ENCODE measurements around the gene TSPO. TPM values are rescaled to one million over a fixed set of nuclear protein-coding genes. Genes with fewer than 3 reads are reported as not detected.

The TSPO gene
- total RNA-seq, 2 experiments from 2014 or later: 131 to 143 TPM

DNA sequence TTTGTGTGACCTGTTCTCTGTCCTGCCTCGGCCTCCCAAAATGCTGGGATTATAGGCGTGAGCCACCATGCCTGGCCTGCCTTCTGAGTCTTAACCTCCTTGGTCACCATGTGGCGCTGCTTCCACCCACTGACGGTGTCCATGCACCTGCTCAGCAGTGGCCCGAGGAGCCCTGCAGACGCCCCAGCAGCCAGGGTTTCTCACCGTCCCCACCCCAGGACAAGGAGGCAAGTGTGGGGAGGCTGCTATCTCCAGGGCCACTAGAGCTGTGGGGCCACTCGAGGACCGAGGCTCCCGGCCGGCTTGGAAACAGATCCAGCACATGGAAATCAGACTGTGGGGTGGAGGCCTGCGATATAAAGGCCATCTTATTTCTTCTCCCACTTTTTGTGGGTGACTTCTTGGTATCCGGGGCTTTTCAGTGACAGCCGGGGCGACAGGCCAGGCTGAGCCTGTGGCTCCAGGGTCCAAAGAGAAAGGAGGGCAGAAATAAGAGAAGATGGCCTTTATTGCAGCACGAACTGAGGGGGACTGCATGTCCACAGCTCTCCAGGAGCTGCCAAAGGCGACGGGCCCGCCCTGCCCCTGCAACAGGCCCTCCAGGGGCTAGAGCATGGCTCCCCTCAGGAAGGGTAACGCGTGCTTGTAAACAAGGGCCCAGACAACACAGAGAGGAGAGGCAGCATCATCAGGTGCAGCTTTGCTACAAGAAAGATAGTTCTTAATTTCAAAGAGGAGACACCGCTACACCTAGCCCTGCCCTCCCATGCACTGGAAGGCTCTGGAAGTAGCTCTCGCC lies 15.0 kb downstream of the TSPO start:
- H3K4me1 Mint-ChIP-seq (ENCODE audit: low read depth): no peaks in the 10 kb centered on the region
- peaks cover 7% of the 10 kb centered on the region for H3K36me3 Mint-ChIP-seq
- no peaks in the 10 kb centered on the region for H3K27me3 Mint-ChIP-seq
- POLR2A ChIA-PET: no interaction called here
- H3K9me3 Mint-ChIP-seq: no peaks in the 10 kb centered on the region
- CTCF ChIA-PET: no interaction called here
- H3K27ac Mint-ChIP-seq: no peak overlapping the region
- no peak for DNase-seq
- intact Hi-C loops (cut with micrococcal nuclease): no loop called here
- H3K4me3 Mint-ChIP-seq: no peak overlapping the region

DNA sequence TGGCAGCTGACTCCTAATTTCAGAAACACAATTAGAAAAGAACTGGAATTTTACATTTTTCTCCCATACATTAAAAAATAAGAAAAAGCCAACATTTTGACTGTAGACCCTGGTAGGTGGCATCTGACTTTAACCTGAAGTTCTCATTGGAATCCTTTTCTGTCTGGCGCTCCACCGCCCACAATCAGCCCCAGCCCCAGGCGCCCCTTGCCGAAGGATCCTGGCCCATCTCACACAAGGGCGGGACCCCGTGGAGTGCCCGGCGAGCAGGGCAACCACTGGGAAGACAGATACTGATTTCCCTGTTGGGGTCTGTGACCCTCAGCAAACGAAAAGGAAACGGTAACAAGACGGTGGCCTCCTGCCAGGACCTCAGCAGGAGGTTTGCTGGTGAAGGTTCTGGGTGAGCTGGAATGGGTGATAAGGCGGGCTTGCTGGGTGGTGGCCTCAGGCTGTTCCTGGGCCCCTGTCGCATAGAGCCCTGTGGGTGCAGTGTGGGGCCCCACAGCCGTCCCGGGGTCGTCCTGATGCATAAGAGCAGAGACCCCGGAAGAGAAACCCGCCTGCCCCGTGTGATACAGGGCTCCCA lies 15.7 kb downstream of the TSPO start:
- no peaks in the 10 kb centered on the region for H3K27me3 Mint-ChIP-seq
- H3K27ac Mint-ChIP-seq: no peak overlapping the region
- intact Hi-C loops (cut with micrococcal nuclease): no loop called here
- no peak overlapping the region for H3K4me3 Mint-ChIP-seq
- POLR2A ChIA-PET: no interaction called here
- CTCF ChIA-PET: no interaction called here
- H3K36me3 Mint-ChIP-seq: peaks cover 8% of the 10 kb centered on the region
- H3K9me3 Mint-ChIP-seq: no peaks in the 10 kb centered on the region
- no peak for DNase-seq
- no peaks in the 10 kb centered on the region for H3K4me1 Mint-ChIP-seq (ENCODE audit: low read depth)

DNA sequence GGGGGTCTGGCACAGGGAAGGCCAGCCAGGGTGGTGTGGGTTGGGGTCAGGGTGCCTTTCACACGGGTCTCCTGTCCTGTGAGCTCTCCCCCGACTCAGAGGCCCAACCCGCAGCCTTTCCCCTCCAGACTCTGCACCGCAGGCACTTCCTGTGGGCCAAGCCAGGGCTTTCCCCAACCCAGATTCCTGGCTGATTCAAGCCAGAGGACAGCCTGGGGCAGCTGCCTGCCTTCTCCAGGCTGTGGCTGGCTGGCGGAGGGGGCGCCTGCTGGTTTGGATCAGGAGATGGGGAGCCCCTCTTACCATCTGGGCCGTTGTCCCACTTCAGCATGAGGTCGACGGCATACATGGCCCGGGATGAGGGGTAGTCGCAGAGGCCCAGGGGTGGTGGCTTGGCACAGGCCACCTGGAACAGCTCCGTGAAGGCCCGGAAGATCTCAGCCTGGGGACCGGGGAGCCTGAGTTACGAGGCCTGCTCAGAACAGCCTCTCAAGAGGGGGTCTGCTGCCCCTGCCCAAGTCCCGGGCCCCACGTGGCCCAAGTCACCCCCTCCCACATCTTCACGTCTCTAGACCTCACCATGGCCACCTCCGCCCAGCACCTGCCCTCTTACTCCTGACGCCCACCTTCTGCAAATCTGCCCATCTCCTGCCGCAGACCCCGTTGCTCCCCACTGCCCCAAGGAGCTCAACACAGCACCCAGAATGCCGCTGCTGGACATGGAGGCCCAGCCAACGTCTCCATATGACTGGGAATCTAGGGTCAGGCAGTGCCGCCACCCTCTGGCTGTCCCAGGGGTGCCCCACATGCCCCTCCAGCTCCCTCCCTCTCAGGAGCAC lies 17.3 kb downstream of the TSPO start:
- CTCF ChIA-PET: no interaction called here
- peaks cover 16% of the 10 kb centered on the region for H3K36me3 Mint-ChIP-seq
- POLR2A ChIA-PET: no interaction called here

GRCh38 chr22:43169310-43170130 lies 18.2 kb downstream of the TSPO start:
- Mint-ChIP-seq H3K4me1 (ENCODE audit: low read depth) (no peaks in the 10 kb centered on the region), H3K27me3 (no peaks in the 10 kb centered on the region), H3K36me3 (peaks cover 16% of the 10 kb centered on the region), H3K4me3 (no peak overlapping the region), H3K27ac (no peak overlapping the region), H3K9me3 (no peaks in the 10 kb centered on the region)
- POLR2A ChIA-PET: interaction anchor here (0.6 kb wide), 1 partner anchor 22 kb away, joined by 4 read pairs; no protein-coding TSS in a partner anchor
- intact Hi-C loops (cut with micrococcal nuclease): no loop called here
- CTCF ChIA-PET: no interaction called here
- DNase-seq: no peak

More for the DNA sequence above, 17.3 kb downstream of the TSPO start:
- intact Hi-C loops (cut with micrococcal nuclease): no loop called here
- no peaks in the 10 kb centered on the region for H3K27me3 Mint-ChIP-seq
- H3K9me3 Mint-ChIP-seq: no peaks in the 10 kb centered on the region
- no peak for DNase-seq
- no peak overlapping the region for H3K4me3 Mint-ChIP-seq
- no peak overlapping the region for H3K27ac Mint-ChIP-seq
- H3K4me1 Mint-ChIP-seq (ENCODE audit: low read depth): no peaks in the 10 kb centered on the region

GRCh38 chr22:43170131-43170480 lies 18.7 kb downstream of the TSPO start:
- ChIA-PET POLR2A (interaction anchor here (0.6 kb wide), 1 partner anchor 22 kb away, joined by 4 read pairs; no protein-coding TSS in a partner anchor), CTCF (no interaction called here)
- Mint-ChIP-seq H3K4me3 (no peak overlapping the region), H3K27me3 (no peaks in the 10 kb centered on the region), H3K27ac (no peak overlapping the region), H3K9me3 (no peaks in the 10 kb centered on the region), H3K36me3 (peaks cover 16% of the 10 kb centered on the region), H3K4me1 (ENCODE audit: low read depth) (no peaks in the 10 kb centered on the region)
- intact Hi-C loops (cut with micrococcal nuclease): no loop called here
- DNase-seq: no peak

DNA sequence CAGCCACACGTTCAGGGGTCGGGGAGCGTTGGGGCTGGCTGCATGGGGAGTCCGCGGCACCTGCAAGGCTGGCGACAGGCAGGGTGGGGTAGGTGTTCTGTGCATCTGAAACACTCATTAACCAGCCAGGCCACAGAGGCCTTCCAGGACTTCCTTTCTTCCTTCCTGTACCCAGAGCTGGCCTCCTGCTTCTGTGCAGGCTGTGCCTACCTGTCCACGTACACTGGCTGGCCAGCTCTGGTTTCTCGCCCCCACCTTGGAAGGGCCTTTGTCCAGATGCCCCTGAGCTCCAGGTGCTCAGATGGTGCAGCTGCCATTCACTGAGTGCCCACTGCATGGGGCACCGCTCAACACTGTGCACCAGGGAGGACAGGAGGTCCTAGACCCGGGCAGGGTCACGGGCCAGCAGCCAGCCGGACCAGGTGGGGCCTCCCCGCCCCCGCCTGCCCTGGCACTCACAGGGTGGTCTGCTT lies 19.7 kb downstream of the TSPO start:
- Mint-ChIP-seq H3K4me1 (ENCODE audit: low read depth) (no peaks in the 10 kb centered on the region), H3K27ac (no peak overlapping the region), H3K36me3 (peaks cover 20% of the 10 kb centered on the region), H3K27me3 (no peaks in the 10 kb centered on the region), H3K9me3 (no peaks in the 10 kb centered on the region), H3K4me3 (no peak overlapping the region)
- DNase-seq: no peak
- ChIA-PET POLR2A (no interaction called here), CTCF (no interaction called here)
- intact Hi-C loops (cut with micrococcal nuclease): no loop called here

DNA sequence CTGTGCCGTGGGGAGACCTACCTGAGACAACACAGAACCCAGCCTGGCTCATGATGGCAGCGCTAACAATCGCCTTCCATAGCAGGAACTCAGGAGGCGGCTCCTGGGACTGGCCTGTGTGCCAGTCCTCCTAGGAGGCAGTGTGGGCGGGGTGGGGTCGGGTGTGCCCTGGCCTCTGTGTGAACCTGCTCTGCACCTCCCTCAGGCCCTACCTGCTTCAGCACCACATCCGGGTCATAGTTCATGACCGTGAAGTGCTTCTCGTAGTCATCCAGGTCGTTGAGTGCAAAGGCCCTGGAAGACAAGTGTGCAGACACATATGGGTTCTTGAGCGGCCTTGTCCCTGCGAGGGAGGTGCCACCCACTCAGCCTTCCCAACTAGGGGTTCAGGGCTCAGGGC lies 20.2 kb downstream of the TSPO start:
- Mint-ChIP-seq H3K4me1 (ENCODE audit: low read depth) (no peaks in the 10 kb centered on the region), H3K36me3 (peaks cover 23% of the 10 kb centered on the region), H3K27ac (no peak overlapping the region), H3K9me3 (no peaks in the 10 kb centered on the region), H3K27me3 (no peaks in the 10 kb centered on the region), H3K4me3 (no peak overlapping the region)
- intact Hi-C loops (cut with micrococcal nuclease): no loop called here
- ChIA-PET POLR2A (no interaction called here), CTCF (no interaction called here)
- no peak for DNase-seq

- CTCF ChIA-PET: interaction anchor here (1.1 kb wide), 1 partner anchor 13 kb away, joined by 3 read pairs; no protein-coding TSS in a partner anchor
- H3K27ac Mint-ChIP-seq: no peak overlapping the region
- H3K9me3 Mint-ChIP-seq: no peaks in the 10 kb centered on the region
- H3K27me3 Mint-ChIP-seq: no peaks in the 10 kb centered on the region
- POLR2A ChIA-PET: no interaction called here
- no peak overlapping the region for H3K4me3 Mint-ChIP-seq
- peaks cover 23% of the 10 kb centered on the region for H3K36me3 Mint-ChIP-seq
- intact Hi-C loops (cut with micrococcal nuclease): no loop called here
- DNase-seq: no peak
- H3K4me1 Mint-ChIP-seq (ENCODE audit: low read depth): no peaks in the 10 kb centered on the region
Measured at GRCh38 chr22:43172191-43172590, 20.8 kb downstream of the TSPO start.

DNA sequence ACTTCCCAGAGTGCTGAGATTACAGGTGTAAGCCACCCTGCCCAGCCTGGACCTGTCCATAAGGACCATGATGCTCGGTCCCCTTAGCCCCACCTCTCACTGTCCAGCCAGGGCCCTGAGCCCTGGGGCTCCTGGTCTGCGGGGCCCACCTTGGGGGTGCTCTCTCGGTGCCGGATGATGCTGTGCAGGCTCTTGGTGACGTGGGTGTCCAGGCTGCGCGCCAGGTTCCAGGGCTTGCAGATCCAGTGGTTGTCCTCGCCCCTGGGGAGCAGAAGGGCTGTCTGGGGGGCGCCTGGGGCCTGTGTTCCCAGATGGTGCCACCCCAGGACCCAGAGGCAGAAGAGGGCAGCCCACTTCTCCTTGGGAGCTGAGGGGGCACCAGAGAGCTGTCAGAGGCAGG lies 22.2 kb downstream of the TSPO start:
- no peaks in the 10 kb centered on the region for H3K4me1 Mint-ChIP-seq (ENCODE audit: low read depth)
- no peak for DNase-seq
- CTCF ChIA-PET: no interaction called here
- no peak overlapping the region for H3K4me3 Mint-ChIP-seq
- H3K27me3 Mint-ChIP-seq: no peaks in the 10 kb centered on the region
- peaks cover 25% of the 10 kb centered on the region for H3K36me3 Mint-ChIP-seq
- peaks cover under 1% of the 10 kb centered on the region for H3K9me3 Mint-ChIP-seq
- H3K27ac Mint-ChIP-seq: no peak overlapping the region
- intact Hi-C loops (cut with micrococcal nuclease): no loop called here
- POLR2A ChIA-PET: no interaction called here

DNA sequence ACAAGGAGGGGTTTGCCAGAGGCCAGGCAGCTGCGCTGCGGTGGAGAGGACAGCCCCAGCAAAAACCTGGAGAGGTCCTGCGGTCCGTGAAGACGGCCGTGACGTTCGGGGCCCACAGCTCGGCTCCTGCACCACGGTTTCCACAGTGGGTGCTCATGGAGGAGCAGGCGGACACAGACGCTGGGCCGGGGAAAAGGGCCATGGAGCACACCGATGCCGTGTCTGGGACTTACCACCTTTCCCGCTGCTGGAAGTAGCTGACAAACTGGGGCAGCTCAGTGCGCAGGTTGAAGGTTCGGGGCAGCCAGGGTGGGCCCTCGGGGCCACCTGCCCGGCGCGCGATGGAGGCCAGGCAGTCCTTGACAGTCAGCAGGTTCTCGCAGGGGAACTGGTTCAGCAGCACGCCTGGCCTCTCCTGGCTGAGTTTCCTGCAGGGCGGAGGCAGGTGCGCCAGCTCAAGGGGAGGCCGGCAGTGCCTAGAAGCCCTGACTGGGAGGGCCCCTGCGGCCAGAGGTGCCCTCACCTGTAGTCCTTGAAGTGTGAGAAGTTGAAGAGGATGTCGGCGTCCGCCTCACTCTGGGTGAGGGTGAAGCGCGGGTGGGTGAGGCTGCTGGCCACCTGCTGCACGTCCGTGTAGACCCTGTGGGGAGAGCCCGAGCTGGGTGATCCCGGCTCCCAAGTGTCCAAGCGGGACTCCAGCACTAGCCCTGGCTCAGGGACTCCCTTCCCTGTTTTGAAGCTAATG lies 22.8 kb downstream of the TSPO start:
- intact Hi-C loops (cut with micrococcal nuclease): no loop called here
- H3K36me3 Mint-ChIP-seq: peaks cover 31% of the 10 kb centered on the region
- no peak overlapping the region for H3K4me3 Mint-ChIP-seq
- peaks cover 2% of the 10 kb centered on the region for H3K9me3 Mint-ChIP-seq
- no peaks in the 10 kb centered on the region for H3K4me1 Mint-ChIP-seq (ENCODE audit: low read depth)
- POLR2A ChIA-PET: no interaction called here
- H3K27me3 Mint-ChIP-seq: no peaks in the 10 kb centered on the region
- CTCF ChIA-PET: no interaction called here
- no peak for DNase-seq
- H3K27ac Mint-ChIP-seq: no peak overlapping the region

GRCh38 chr22:43174941-43175531 lies 23.7 kb downstream of the TSPO start:
- no peaks in the 10 kb centered on the region for H3K27me3 Mint-ChIP-seq
- ChIA-PET POLR2A (no interaction called here), CTCF (no interaction called here)
- H3K27ac Mint-ChIP-seq: no peak overlapping the region
- no peak overlapping the region for H3K4me3 Mint-ChIP-seq
- intact Hi-C loops (cut with micrococcal nuclease): no loop called here
- peaks cover 2% of the 10 kb centered on the region for H3K9me3 Mint-ChIP-seq
- no peak for DNase-seq
- H3K4me1 Mint-ChIP-seq (ENCODE audit: low read depth): no peaks in the 10 kb centered on the region
- H3K36me3 Mint-ChIP-seq: peaks cover 39% of the 10 kb centered on the region

Measured in activated CD4-positive, alpha-beta memory T cell treated with anti-CD3 and anti-CD28 coated beads for 36 hours (primary cell).